Measurements from ENCODE around the gene SHB.

The SHB gene

GRCh38 chr9:38068701-38069628 lies at the start of gene SHB:
TSS of gene SHB (minus strand) at chr9:38069227. CDS start at chr9:38068645, 582 bp downstream.
- peak; percentile 87 for DNase-seq

- no peak for DNase-seq
These were observed 48.6 kb upstream of the SHB start for GRCh38 chr9:38117651-38118050.

GRCh38 chr9:38114905-38115304 lies 45.9 kb upstream of the SHB start:
- DNase-seq = no peak

- DNase-seq = no peak
These were observed 43.4 kb upstream of the SHB start for GRCh38 chr9:38112456-38112855.

GRCh38 chr9:38112049-38112448 lies 43.0 kb upstream of the SHB start:
- no peak for DNase-seq

GRCh38 chr9:38110476-38110875 lies 41.4 kb upstream of the SHB start:
- no peak for DNase-seq

GRCh38 chr9:38109601-38110000 lies 40.6 kb upstream of the SHB start:
- DNase-seq = no peak

- no peak for DNase-seq
These were observed 39.3 kb upstream of the SHB start for GRCh38 chr9:38108326-38108725.

- no peak for DNase-seq
These were observed 38.8 kb upstream of the SHB start for GRCh38 chr9:38107811-38108304.

- DNase-seq = no peak
These were observed 38.4 kb upstream of the SHB start for GRCh38 chr9:38107405-38107804.

- DNase-seq = no peak
These were observed 37.5 kb upstream of the SHB start for GRCh38 chr9:38106488-38106887.

- no peak for DNase-seq
These were observed 34.3 kb upstream of the SHB start for GRCh38 chr9:38103340-38103739.

GRCh38 chr9:38101423-38101822 lies 32.4 kb upstream of the SHB start:
- DNase-seq = no peak

GRCh38 chr9:38096238-38096805 lies 27.3 kb upstream of the SHB start:
- no peak for DNase-seq

GRCh38 chr9:38094165-38094564 lies 25.1 kb upstream of the SHB start:
- no peak for DNase-seq

GRCh38 chr9:38092656-38093055 lies 23.6 kb upstream of the SHB start:
- DNase-seq = no peak

- DNase-seq = no peak
These were observed 23.1 kb upstream of the SHB start for GRCh38 chr9:38092200-38092524.

- no peak for DNase-seq
These were observed 22.5 kb upstream of the SHB start for GRCh38 chr9:38091310-38092199.

- DNase-seq = no peak
These were observed 21.1 kb upstream of the SHB start for GRCh38 chr9:38090170-38090569.

- DNase-seq = no peak
These were observed 20.5 kb upstream of the SHB start for GRCh38 chr9:38089387-38090165.

GRCh38 chr9:38088006-38088925 lies 19.2 kb upstream of the SHB start:
- peak; percentile 77 for DNase-seq

Measured in stimulated activated CD4-positive, alpha-beta T cell treated with anti-CD3 and anti-CD28 coated beads, Interleukin-15, amount 100 ng/mL, for 24 hours (primary cell).